Stimulated activated CD4-positive, alpha-beta T cell treated with anti-CD3 and anti-CD28 coated beads, Interleukin-15, amount 100 ng/mL, for 1 hour (primary cell): ENCODE data around the gene NLRP3.
"Not testable (repeated sequence)": the region's sequence is repeated elsewhere in the genome, so short reads cannot be mapped to it uniquely, and the experiment has no call there.

ENCODE experiments used
- DNase-seq, 2 donors: peaks; one replicate each; pipeline ENCODE4 v3.0.0-alpha.2; 2020; ENCODE audit warnings: low read depth in 1 of 2, low spot score in 1 of 2

Gene NLRP3

GRCh38 chr1:247415423-247416361 is at the start of gene NLRP3:
TSS of gene NLRP3 (plus strand) at chr1:247416173. CDS start at chr1:247418801, 2,628 bp downstream.
- DNase-seq = no peak

GRCh38 chr1:247366345-247366744 is 49.6 kb upstream of the NLRP3 start:
- not testable (repeated sequence) for DNase-seq

- no peak for DNase-seq
These were observed 48.9 kb upstream of the NLRP3 start for GRCh38 chr1:247366926-247367645.

- no peak for DNase-seq
These were observed 48.1 kb upstream of the NLRP3 start for GRCh38 chr1:247367786-247368422.

GRCh38 chr1:247368490-247369145 is 47.4 kb upstream of the NLRP3 start:
- no peak for DNase-seq

- DNase-seq = no peak
These were observed 44.9 kb upstream of the NLRP3 start for GRCh38 chr1:247370786-247371732.

GRCh38 chr1:247371801-247372259 is 44.1 kb upstream of the NLRP3 start:
- DNase-seq = no peak

- DNase-seq = peak; percentile 24 to 46
These were observed 42.2 kb upstream of the NLRP3 start for GRCh38 chr1:247373721-247374141.

GRCh38 chr1:247374651-247375334 is 41.2 kb upstream of the NLRP3 start:
- DNase-seq = not testable (repeated sequence)

GRCh38 chr1:247375747-247376146 is 40.2 kb upstream of the NLRP3 start:
- no peak for DNase-seq

- no peak for DNase-seq
These were observed 39.3 kb upstream of the NLRP3 start for GRCh38 chr1:247376659-247377058.

GRCh38 chr1:247377656-247378055 is 38.3 kb upstream of the NLRP3 start:
- not testable (repeated sequence) for DNase-seq

- DNase-seq = no peak
These were observed 37.5 kb upstream of the NLRP3 start for GRCh38 chr1:247378334-247379073.

GRCh38 chr1:247385283-247385682 is 30.7 kb upstream of the NLRP3 start:
- DNase-seq = no peak

- no peak for DNase-seq
These were observed 29.8 kb upstream of the NLRP3 start for GRCh38 chr1:247386217-247386616.

- DNase-seq = no peak
These were observed 29.3 kb upstream of the NLRP3 start for GRCh38 chr1:247386687-247387086.

- no peak for DNase-seq
These were observed 28.9 kb upstream of the NLRP3 start for GRCh38 chr1:247387096-247387495.

GRCh38 chr1:247387565-247387964 is 28.4 kb upstream of the NLRP3 start:
- DNase-seq = no peak
